ENCODE data around the gene CASP2. TPM values are rescaled to one million over a fixed set of nuclear protein-coding genes. Genes with fewer than 3 reads are reported as not detected.

CASP2 gene
- total and polyA plus RNA-seq, 7 donors = 1.4 to 7.6 (median 4.3) TPM

DNA sequence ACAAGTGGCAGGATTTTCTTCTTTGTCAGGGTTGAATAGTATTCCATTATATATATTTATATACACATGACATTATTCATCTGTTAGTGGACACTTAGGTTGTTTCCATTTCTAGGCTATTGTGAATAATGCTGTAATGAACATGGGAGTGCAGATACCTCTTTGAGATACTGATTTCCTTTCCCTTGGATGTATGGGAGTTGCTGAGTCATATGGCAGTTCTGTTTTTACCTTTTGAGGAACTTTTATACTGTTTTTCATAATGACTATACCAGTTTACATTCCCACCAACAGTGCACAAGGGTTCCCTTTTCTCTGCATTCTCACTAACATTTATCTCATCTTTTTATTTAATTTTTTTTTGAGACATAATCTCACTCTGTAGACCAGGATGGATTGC is 26.0 kb downstream of the CASP2 start:
- no peak for ATAC-seq
- Histone ChIP-seq H3K36me3 (ENCODE audit: insufficient read depth in 1 of 2, low read depth in 1 of 2) (peaks cover 0 to 5% of the 10 kb centered on the region in 2 donors), H3K27me3 (ENCODE audit: insufficient read depth in 3 of 3, low read length in 2 of 3) (no peaks in the 10 kb centered on the region), H3K9me3 (no peaks in the 10 kb centered on the region), H3K4me1 (peaks cover 23% of the 10 kb centered on the region), H3K4me3 (no peak overlapping the region), H3K27ac (no peak overlapping the region)
- TF ChIP-seq, protein P1, sequence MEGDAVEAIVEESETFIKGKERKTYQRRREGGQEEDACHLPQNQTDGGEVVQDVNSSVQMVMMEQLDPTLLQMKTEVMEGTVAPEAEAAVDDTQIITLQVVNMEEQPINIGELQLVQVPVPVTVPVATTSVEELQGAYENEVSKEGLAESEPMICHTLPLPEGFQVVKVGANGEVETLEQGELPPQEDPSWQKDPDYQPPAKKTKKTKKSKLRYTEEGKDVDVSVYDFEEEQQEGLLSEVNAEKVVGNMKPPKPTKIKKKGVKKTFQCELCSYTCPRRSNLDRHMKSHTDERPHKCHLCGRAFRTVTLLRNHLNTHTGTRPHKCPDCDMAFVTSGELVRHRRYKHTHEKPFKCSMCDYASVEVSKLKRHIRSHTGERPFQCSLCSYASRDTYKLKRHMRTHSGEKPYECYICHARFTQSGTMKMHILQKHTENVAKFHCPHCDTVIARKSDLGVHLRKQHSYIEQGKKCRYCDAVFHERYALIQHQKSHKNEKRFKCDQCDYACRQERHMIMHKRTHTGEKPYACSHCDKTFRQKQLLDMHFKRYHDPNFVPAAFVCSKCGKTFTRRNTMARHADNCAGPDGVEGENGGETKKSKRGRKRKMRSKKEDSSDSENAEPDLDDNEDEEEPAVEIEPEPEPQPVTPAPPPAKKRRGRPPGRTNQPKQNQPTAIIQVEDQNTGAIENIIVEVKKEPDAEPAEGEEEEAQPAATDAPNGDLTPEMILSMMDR (IDR thresholded peaks at IDR 0.05) = no peak
- DNase-seq = no peak
- intact Hi-C loops (cut with DNase I) = no loop called here

DNA sequence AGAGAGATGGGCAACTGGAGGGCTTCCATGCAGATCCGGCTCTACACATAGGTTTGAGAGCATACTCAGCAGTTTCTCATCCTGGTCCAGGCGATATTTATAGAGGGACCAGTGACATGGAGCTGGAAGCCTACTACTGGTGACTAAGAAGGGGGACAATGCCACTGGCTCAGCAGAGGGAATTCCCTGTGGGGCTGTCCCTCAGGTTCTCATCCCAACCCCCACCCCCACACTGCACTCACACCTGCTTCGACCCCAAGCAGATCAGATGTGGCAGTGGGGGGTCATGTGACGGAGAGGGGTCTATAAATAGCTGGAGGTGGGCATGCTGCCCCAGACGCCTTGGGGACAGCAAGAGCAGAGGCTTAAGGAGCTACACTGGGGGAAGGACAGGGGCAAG is 27.6 kb downstream of the CASP2 start, which contains the start of gene CLCN1:
TSS of gene CLCN1 (plus strand) at position 336 of the 400 bp plus-strand sequence. CDS start 102 bp downstream, outside the sequence.
- H3K9me3 ChIP-seq = no peaks in the 10 kb centered on the region
- H3K27me3 ChIP-seq (ENCODE audit: insufficient read depth in 3 of 3, low read length in 2 of 3) = no peaks in the 10 kb centered on the region
- peak; percentile 89 to 91 (median 90) for ATAC-seq
- peak within 1 kb of the TSS; percentile 75 for H3K4me3 ChIP-seq
- DNase-seq = peak; percentile 57 to 93
- peaks cover 0 to 12% of the 10 kb centered on the region in 2 donors for H3K36me3 ChIP-seq (ENCODE audit: insufficient read depth in 1 of 2, low read depth in 1 of 2)
- intact Hi-C loops (cut with DNase I) = loop anchor here in 1 of 2 donors (5.0 kb wide), 2 partner anchors 67 to 73 kb away; partner anchors contain the start of gene ZYX
- TF ChIP-seq, protein P1 (IDR thresholded peaks at IDR 0.05) = no peak
- H3K4me1 ChIP-seq = peaks cover 24% of the 10 kb centered on the region
- H3K27ac ChIP-seq = peak within 1 kb of the TSS; percentile 89
- 21 to 37% (median 35%) methylated on average over 5 of the region's 5 CpGs for WGBS, 3 donors

DNA sequence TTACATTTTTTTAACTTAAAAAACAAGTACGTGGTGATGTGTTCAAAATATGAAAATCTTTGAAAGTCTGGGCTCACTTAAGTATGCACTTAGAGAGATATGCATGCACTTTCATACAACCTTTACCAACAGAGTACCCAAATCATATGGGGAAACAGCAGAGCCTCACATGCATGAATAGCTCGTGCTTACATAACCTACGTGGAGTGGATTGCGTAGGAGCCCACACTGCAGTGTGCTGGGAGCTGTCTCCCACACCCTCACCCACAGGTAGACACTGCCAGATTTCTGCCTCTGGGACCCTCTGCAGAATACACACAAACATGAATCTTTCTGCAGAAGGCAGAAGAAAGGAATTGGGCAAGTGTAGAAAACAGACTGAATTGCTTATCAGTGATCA is 28.3 kb downstream of the CASP2 start:
- peaks cover 0 to 19% of the 10 kb centered on the region in 2 donors for H3K36me3 ChIP-seq (ENCODE audit: insufficient read depth in 1 of 2, low read depth in 1 of 2)
- H3K9me3 ChIP-seq = no peaks in the 10 kb centered on the region
- no peak for DNase-seq
- H3K4me3 ChIP-seq = peak overlapping the region; percentile 75
- peak in 3 of 4 donors; percentile 32 to 56 (median 42) for ATAC-seq
- TF ChIP-seq, protein P1 (IDR thresholded peaks at IDR 0.05) = no peak
- H3K4me1 ChIP-seq = peaks cover 26% of the 10 kb centered on the region
- 27 to 59% (median 36%) methylated on average over 4 of the region's 4 CpGs for WGBS, 3 donors
- H3K27me3 ChIP-seq (ENCODE audit: insufficient read depth in 3 of 3, low read length in 2 of 3) = no peaks in the 10 kb centered on the region
- intact Hi-C loops (cut with DNase I) = loop anchor here in 1 of 2 donors (5.0 kb wide), 2 partner anchors 66 to 74 kb away; partner anchors contain the start of gene ZYX
- H3K27ac ChIP-seq = peak overlapping the region; percentile 89

DNA sequence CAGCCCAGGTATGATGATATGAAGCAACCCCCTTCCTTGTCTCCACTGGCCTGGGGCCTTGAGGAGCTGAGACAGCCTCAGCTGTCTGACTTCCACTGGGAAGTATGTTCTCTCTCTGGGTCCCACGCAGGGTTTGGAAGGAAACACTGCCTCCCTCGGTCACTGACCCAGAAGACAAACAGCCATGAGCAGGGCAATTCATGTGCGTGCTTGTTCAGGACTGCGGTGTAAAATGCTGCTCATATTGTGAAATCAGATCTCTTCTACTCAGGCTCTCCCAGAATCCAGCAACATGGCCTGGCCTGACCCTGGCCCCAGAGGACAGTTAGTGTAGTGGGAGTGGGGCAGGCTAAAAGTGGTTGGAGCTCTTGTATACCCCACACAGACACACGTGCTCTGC is 30.5 kb downstream of the CASP2 start:
- peak overlapping the region; percentile 89 for H3K27ac ChIP-seq
- 12 to 24% (median 13%) methylated on average over 5 of the region's 5 CpGs for WGBS, 3 donors

More for the DNA sequence above, 30.5 kb downstream of the CASP2 start:
- Histone ChIP-seq H3K9me3 (no peaks in the 10 kb centered on the region), H3K27me3 (ENCODE audit: insufficient read depth in 3 of 3, low read length in 2 of 3) (no peaks in the 10 kb centered on the region), H3K36me3 (ENCODE audit: insufficient read depth in 1 of 2, low read depth in 1 of 2) (peaks cover 0 to 25% of the 10 kb centered on the region in 2 donors), H3K4me1 (peaks cover 44% of the 10 kb centered on the region), H3K4me3 (peak overlapping the region; percentile 75)
- intact Hi-C loops (cut with DNase I) = loop anchor here in 1 of 2 donors (5.0 kb wide), 2 partner anchors 64 to 76 kb away; partner anchors contain the start of gene ZYX
- TF ChIP-seq, protein P1 (IDR thresholded peaks at IDR 0.05) = no peak
- ATAC-seq (peak; percentile 74 to 80 (median 78)), DNase-seq (peak; percentile 42 to 81)

Measured in psoas muscle (tissue), 8 donors.